Measurements from ENCODE around the gene RNF126.
"Not testable (repeated sequence)": the region's sequence is repeated elsewhere in the genome, so short reads cannot be mapped to it uniquely, and the experiment has no call there.

Gene RNF126

GRCh38 chr19:662962-663681 lies at the start of gene RNF126:
Gene RNF126, minus strand, starts transcription at chr19:663214. Its CDS starts 93 bp downstream, at chr19:663121.
- peak; percentile 84 to 86 for DNase-seq

GRCh38 chr19:711254-711653 lies 48.2 kb upstream of the RNF126 start:
- no peak for DNase-seq

- no peak for DNase-seq
Observed at GRCh38 chr19:710767-711166, 47.8 kb upstream of the RNF126 start.

- DNase-seq = no peak
Observed at GRCh38 chr19:709965-710571, 47.1 kb upstream of the RNF126 start.

GRCh38 chr19:709196-709964 lies 46.4 kb upstream of the RNF126 start:
- no peak for DNase-seq

- peak in 1 of 2 donors; percentile 13 for DNase-seq
Observed at GRCh38 chr19:708154-709143, 45.4 kb upstream of the RNF126 start, which contains the start of gene PALM. Gene PALM, plus strand, starts transcription at chr19:708935. Its CDS starts 212 bp downstream, at chr19:709147.

GRCh38 chr19:704447-704741 lies 41.4 kb upstream of the RNF126 start:
- DNase-seq = no peak

GRCh38 chr19:703651-704446 lies 40.8 kb upstream of the RNF126 start:
- peak in 1 of 2 donors; percentile 22 for DNase-seq

- no peak for DNase-seq
Observed at GRCh38 chr19:703329-703650, 40.3 kb upstream of the RNF126 start.

GRCh38 chr19:702847-703246 lies 39.8 kb upstream of the RNF126 start:
- DNase-seq = not testable (repeated sequence)

GRCh38 chr19:699885-700284 lies 36.9 kb upstream of the RNF126 start:
- DNase-seq = not testable (repeated sequence)

- not testable (repeated sequence) for DNase-seq
Observed at GRCh38 chr19:698529-698928, 35.5 kb upstream of the RNF126 start.

- no peak for DNase-seq
Observed at GRCh38 chr19:695352-695949, 32.4 kb upstream of the RNF126 start, which contains the start of gene PRSS57. Gene PRSS57, minus strand, starts transcription at chr19:695452. Its CDS starts 22 bp downstream, at chr19:695430.

- DNase-seq = no peak
Observed at GRCh38 chr19:694481-695351, 31.7 kb upstream of the RNF126 start.

- no peak for DNase-seq
Observed at GRCh38 chr19:690203-690602, 27.2 kb upstream of the RNF126 start.

- DNase-seq = no peak
Observed at GRCh38 chr19:688992-689391, 26.0 kb upstream of the RNF126 start.

- DNase-seq = no peak
Observed at GRCh38 chr19:688214-688613, 25.2 kb upstream of the RNF126 start.

GRCh38 chr19:687569-688166 lies 24.7 kb upstream of the RNF126 start:
- no peak for DNase-seq

- no peak for DNase-seq
Observed at GRCh38 chr19:686589-687297, 23.7 kb upstream of the RNF126 start.

Measured in hippocampal formation (tissue), 2 donors.